ENCODE data around the gene VAV3. TPM values are rescaled to one million over a fixed set of nuclear protein-coding genes. Genes with fewer than 3 reads are reported as not detected.

Gene VAV3
- total RNA-seq, 1 donor from 2014 or later, result 1.8 TPM

- no peak overlapping the region for H3K27ac Mint-ChIP-seq
- H3K27me3 Mint-ChIP-seq, result peaks cover 37% of the 10 kb centered on the region
- H3K36me3 Mint-ChIP-seq (ENCODE audit: insufficient read depth), result no peaks in the 10 kb centered on the region
- H3K4me1 Mint-ChIP-seq (ENCODE audit: low read depth), result no peaks in the 10 kb centered on the region
- no peaks in the 10 kb centered on the region for H3K9me3 Mint-ChIP-seq (ENCODE audit: low read depth)
- no peak for TF ChIP-seq CTCF (IDR thresholded peaks at IDR 0.05; ENCODE audit: unreplicated experiment)
- no peak for DNase-seq (ENCODE audit: low spot score, unreplicated experiment)
- H3K4me3 Mint-ChIP-seq (ENCODE audit: low read depth), result no peak overlapping the region
Measured at GRCh38 chr1:107997866-107998265, 32.9 kb upstream of the VAV3 start.

- H3K27ac Mint-ChIP-seq, result no peak overlapping the region
- H3K36me3 Mint-ChIP-seq (ENCODE audit: insufficient read depth), result no peaks in the 10 kb centered on the region
- peaks cover 65% of the 10 kb centered on the region for H3K27me3 Mint-ChIP-seq
- H3K4me3 Mint-ChIP-seq (ENCODE audit: low read depth), result no peak overlapping the region
- peaks cover 1% of the 10 kb centered on the region for H3K4me1 Mint-ChIP-seq (ENCODE audit: low read depth)
- TF ChIP-seq CTCF (IDR thresholded peaks at IDR 0.05; ENCODE audit: unreplicated experiment), result no peak
- DNase-seq (ENCODE audit: low spot score, unreplicated experiment), result no peak
- no peaks in the 10 kb centered on the region for H3K9me3 Mint-ChIP-seq (ENCODE audit: low read depth)
Measured at GRCh38 chr1:107993920-107994319, 28.9 kb upstream of the VAV3 start.

- peaks cover 67% of the 10 kb centered on the region for H3K27me3 Mint-ChIP-seq
- peaks cover 1% of the 10 kb centered on the region for H3K4me1 Mint-ChIP-seq (ENCODE audit: low read depth)
- no peak overlapping the region for H3K27ac Mint-ChIP-seq
Measured at GRCh38 chr1:107992347-107992746, 27.4 kb upstream of the VAV3 start.

GRCh38 chr1:107991371-107992066 is 26.5 kb upstream of the VAV3 start:
- DNase-seq (ENCODE audit: low spot score, unreplicated experiment), result no peak
- Mint-ChIP-seq H3K27ac (no peak overlapping the region), H3K27me3 (peaks cover 72% of the 10 kb centered on the region), H3K9me3 (ENCODE audit: low read depth) (no peaks in the 10 kb centered on the region), H3K36me3 (ENCODE audit: insufficient read depth) (no peaks in the 10 kb centered on the region), H3K4me1 (ENCODE audit: low read depth) (peaks cover 1% of the 10 kb centered on the region), H3K4me3 (ENCODE audit: low read depth) (no peak overlapping the region)
- TF ChIP-seq CTCF (IDR thresholded peaks at IDR 0.05; ENCODE audit: unreplicated experiment), result no peak

More at GRCh38 chr1:107992347-107992746, 27.4 kb upstream of the VAV3 start:
- no peak for TF ChIP-seq CTCF (IDR thresholded peaks at IDR 0.05; ENCODE audit: unreplicated experiment)
- Mint-ChIP-seq H3K4me3 (ENCODE audit: low read depth) (no peak overlapping the region), H3K36me3 (ENCODE audit: insufficient read depth) (no peaks in the 10 kb centered on the region), H3K9me3 (ENCODE audit: low read depth) (no peaks in the 10 kb centered on the region)
- no peak for DNase-seq (ENCODE audit: low spot score, unreplicated experiment)

- TF ChIP-seq CTCF (IDR thresholded peaks at IDR 0.05; ENCODE audit: unreplicated experiment), result no peak
- no peak for DNase-seq (ENCODE audit: low spot score, unreplicated experiment)
- peaks cover 1% of the 10 kb centered on the region for H3K4me1 Mint-ChIP-seq (ENCODE audit: low read depth)
- H3K27ac Mint-ChIP-seq, result no peak overlapping the region
- no peaks in the 10 kb centered on the region for H3K36me3 Mint-ChIP-seq (ENCODE audit: insufficient read depth)
- H3K27me3 Mint-ChIP-seq, result peaks cover 65% of the 10 kb centered on the region
- no peak overlapping the region for H3K4me3 Mint-ChIP-seq (ENCODE audit: low read depth)
- H3K9me3 Mint-ChIP-seq (ENCODE audit: low read depth), result no peaks in the 10 kb centered on the region
Measured at GRCh38 chr1:107990606-107991005, 25.6 kb upstream of the VAV3 start.

Data from progenitor cell of endocrine pancreas (in vitro differentiated cells).